PFSK-1 (cell line): ENCODE data around the gene SND1.

ENCODE experiments used
- FOXP2 ChIP-seq: optimal IDR thresholded peaks from 2 replicates; pipeline ENCODE3; 2011; ENCODE audit warnings: borderline replicate concordance, control low read depth, inconsistent platforms; ENCODE audit not compliant: insufficient read depth; ENCODE audit errors: extremely low read length, extremely low read depth
- POLR2AphosphoS5 ChIP-seq: IDR thresholded peaks from 2 replicates; pipeline ENCODE4 v1.6.1; 2012; ENCODE audit warnings: low read depth, mild to moderate bottlenecking, control low read depth, low read length, moderate library complexity
- TAF1 ChIP-seq: IDR thresholded peaks from 2 replicates; pipeline ENCODE4 v1.6.1; 2012; ENCODE audit warnings: low read length, control low read depth, borderline replicate concordance; ENCODE audit not compliant: insufficient read depth
- TF ChIP-seq, protein P1 (sequence below), 2 experiments: IDR thresholded peaks; 2 replicates each; pipeline versions ENCODE4 v1.6.1 to v1.8.0; 2011 to 2012; ENCODE audit warnings: low read depth in 2 of 2, low read length in 2 of 2, control low read depth in 1 of 2, inconsistent platforms in 1 of 2, mild to moderate bottlenecking in 1 of 2, moderate library complexity in 1 of 2; ENCODE audit not compliant: insufficient read depth in 1 of 2

DNA sequence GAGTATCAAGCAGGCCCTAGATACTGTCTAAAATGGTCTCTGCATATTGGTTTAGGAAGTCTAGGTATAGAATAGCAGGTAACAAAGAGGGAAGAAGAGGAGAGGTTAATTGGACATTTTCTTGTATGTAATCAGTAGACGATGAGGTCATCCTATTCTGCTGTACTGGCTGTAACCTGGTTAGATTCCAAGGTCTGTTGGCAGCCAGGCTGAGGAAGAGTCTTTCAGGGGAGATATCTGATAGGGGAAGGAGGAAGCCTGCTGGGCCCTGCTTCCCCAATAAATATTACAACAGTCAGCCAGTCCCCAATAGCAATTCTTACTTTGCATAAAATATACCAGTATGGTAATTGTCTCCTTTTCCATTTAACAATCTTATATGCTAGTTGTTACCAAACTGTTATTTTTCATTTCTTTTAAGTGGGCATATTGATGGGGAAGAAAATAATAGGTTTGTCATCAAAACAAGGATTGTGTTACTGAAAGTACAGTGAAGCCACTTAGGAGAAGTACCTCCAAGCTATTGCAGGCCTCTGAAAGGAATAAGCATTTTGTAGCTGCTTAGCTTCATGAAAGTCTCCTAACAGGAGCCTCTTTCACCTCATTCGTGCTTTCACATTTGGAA lies 192.8 kb downstream of the SND1 start:
- TF ChIP-seq POLR2AphosphoS5 = no peak
- TF ChIP-seq TAF1 = no peak
- TF ChIP-seq, protein P1, sequence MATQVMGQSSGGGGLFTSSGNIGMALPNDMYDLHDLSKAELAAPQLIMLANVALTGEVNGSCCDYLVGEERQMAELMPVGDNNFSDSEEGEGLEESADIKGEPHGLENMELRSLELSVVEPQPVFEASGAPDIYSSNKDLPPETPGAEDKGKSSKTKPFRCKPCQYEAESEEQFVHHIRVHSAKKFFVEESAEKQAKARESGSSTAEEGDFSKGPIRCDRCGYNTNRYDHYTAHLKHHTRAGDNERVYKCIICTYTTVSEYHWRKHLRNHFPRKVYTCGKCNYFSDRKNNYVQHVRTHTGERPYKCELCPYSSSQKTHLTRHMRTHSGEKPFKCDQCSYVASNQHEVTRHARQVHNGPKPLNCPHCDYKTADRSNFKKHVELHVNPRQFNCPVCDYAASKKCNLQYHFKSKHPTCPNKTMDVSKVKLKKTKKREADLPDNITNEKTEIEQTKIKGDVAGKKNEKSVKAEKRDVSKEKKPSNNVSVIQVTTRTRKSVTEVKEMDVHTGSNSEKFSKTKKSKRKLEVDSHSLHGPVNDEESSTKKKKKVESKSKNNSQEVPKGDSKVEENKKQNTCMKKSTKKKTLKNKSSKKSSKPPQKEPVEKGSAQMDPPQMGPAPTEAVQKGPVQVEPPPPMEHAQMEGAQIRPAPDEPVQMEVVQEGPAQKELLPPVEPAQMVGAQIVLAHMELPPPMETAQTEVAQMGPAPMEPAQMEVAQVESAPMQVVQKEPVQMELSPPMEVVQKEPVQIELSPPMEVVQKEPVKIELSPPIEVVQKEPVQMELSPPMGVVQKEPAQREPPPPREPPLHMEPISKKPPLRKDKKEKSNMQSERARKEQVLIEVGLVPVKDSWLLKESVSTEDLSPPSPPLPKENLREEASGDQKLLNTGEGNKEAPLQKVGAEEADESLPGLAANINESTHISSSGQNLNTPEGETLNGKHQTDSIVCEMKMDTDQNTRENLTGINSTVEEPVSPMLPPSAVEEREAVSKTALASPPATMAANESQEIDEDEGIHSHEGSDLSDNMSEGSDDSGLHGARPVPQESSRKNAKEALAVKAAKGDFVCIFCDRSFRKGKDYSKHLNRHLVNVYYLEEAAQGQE (IDR thresholded peaks at IDR 0.05; ENCODE audit: insufficient read depth in 1 of 2, low read depth in 2 of 2, low read length in 2 of 2) = no peak
- TF ChIP-seq FOXP2 = no peak
